Fibroblast of mammary gland (primary cell): ENCODE results near the gene ALKBH2.
"Not testable (repeated sequence)": the region's sequence is repeated elsewhere in the genome, so short reads cannot be mapped to it uniquely, and the experiment has no call there.

Experiments
- DNase-seq: peaks from one replicate; pipeline ENCODE4 v3.0.0-alpha.2; 2010; ENCODE audit warnings: low read depth
- H3K4me3 ChIP-seq: 2 replicates; pipeline ENCODE4 v1.5.1; 2011; ENCODE audit warnings: low read depth, mild to moderate bottlenecking, low read length, moderate library complexity; ENCODE audit not compliant: control insufficient read depth
- CTCF ChIP-seq: conservative IDR thresholded peaks from 2 replicates; pipeline ENCODE4 v1.5.1; 2011; ENCODE audit warnings: low read depth, low read length, inconsistent platforms; ENCODE audit not compliant: control insufficient read depth, insufficient read depth

The ALKBH2 gene

GRCh38 chr12:109057376-109057775 lies 35.9 kb downstream of the ALKBH2 start:
- no peak for TF ChIP-seq CTCF
- DNase-seq: no peak
- no peak overlapping the region for H3K4me3 ChIP-seq

DNA sequence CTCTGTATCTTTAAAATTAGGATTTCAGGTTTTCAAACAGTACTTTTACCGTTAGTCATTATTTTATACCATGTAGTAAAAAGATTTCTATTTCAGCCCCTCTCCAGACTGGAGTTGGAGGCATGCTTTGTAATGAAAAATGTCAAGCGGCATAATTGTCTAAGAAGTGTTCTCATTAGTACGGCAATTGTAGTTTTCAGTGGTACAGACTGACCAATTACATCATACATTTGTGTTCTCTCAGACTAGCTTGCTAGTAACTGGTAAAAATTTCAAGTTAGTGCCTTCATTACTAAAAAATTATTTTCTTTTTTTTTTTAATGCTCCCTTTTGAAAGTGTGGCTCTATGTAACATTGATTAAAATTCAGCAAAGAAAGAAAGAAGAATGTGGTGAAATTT lies 36.4 kb downstream of the ALKBH2 start:
- no peak for DNase-seq
- TF ChIP-seq CTCF: no peak
- H3K4me3 ChIP-seq: no peak overlapping the region

DNA sequence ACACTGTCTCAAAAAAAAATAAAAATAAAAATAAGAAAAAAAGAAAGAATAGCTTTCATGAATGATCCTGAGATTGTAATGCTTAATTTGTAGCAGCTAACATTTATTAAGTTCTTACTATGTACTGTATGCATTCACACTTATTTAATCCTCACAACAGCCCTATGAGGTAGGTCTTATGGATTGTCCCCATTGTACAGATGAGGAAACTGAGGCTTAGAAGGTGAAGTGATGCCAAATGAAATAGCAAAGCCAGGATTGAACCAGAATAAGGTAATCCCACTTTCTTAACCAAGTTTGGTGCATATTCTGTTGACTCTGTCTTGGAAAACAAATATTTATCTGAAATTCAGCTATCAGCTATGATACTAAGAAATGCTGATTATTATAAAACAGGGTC lies 38.8 kb downstream of the ALKBH2 start:
- DNase-seq: no peak
- H3K4me3 ChIP-seq: no peak overlapping the region
- no peak for TF ChIP-seq CTCF

- not testable (repeated sequence) for H3K4me3 ChIP-seq, DNase-seq
Observed at GRCh38 chr12:109054124-109054513, 39.2 kb downstream of the ALKBH2 start.

DNA sequence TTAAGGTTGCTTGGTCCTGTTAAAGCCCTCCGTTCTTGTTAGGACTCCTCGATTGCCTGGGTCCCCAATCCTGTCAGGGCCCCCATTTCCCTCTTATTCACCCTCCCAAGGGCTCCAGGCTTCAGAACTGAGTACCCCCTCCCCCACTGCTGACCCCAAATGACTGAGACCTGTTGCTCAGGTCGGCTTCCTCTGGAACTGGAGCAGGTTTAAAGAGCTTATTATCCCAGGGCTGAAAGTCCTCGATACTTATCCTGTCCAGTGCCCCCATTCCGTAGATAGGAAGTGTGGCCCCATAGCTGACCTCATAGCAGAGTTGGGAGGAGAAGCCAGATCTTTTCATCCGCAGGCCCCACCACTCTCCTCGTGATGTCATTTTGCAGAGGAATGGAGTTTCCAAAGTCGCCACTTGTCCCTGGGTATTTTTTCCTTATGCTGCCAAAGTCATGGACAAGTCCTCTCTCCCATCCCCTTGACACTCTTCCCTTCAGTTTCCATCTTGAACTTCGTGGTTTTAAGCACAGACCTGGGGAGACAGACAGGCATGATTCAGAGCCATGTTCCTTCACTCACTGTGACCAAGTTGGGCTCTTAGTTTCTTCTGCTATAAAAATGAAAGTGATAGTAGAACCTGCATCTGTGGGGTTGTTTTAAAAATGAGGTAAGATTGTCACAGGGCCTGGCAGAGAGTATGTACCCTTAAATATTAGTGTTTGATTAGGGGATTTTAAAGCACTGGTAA lies 39.7 kb downstream of the ALKBH2 start:
- DNase-seq: peak; percentile 5

GRCh38 chr12:109052414-109053323 lies 40.6 kb downstream of the ALKBH2 start, which contains the start of gene USP30:
Gene USP30, plus strand, starts transcription at chr12:109052576. Its CDS starts 103 bp downstream, at chr12:109052679.
- peak within 1 kb of the TSS; percentile 91 for H3K4me3 ChIP-seq
- TF ChIP-seq CTCF: no peak
- peak; percentile 84 for DNase-seq

More for the DNA sequence above, 39.7 kb downstream of the ALKBH2 start:
- H3K4me3 ChIP-seq: peak overlapping the region; percentile 91
- no peak for TF ChIP-seq CTCF

GRCh38 chr12:109052097-109052413 lies 41.2 kb downstream of the ALKBH2 start:
- H3K4me3 ChIP-seq: peak overlapping the region; percentile 91
- DNase-seq: no peak

GRCh38 chr12:109049794-109050193 lies 43.5 kb downstream of the ALKBH2 start:
- DNase-seq, H3K4me3 ChIP-seq: not testable (repeated sequence)

More at GRCh38 chr12:109052097-109052413, 41.2 kb downstream of the ALKBH2 start:
- TF ChIP-seq CTCF: no peak

GRCh38 chr12:109048706-109049105 lies 44.6 kb downstream of the ALKBH2 start:
- DNase-seq, H3K4me3 ChIP-seq: not testable (repeated sequence)
